PFSK-1 (cell line): ENCODE measurements around the gene VWA3B.

ENCODE experiments used
- FOXP2 ChIP-seq: optimal IDR thresholded peaks from 2 replicates; pipeline ENCODE3; 2011; ENCODE audit warnings: borderline replicate concordance, control low read depth, inconsistent platforms; ENCODE audit not compliant: insufficient read depth; ENCODE audit errors: extremely low read length, extremely low read depth
- POLR2AphosphoS5 ChIP-seq: IDR thresholded peaks from 2 replicates; pipeline ENCODE4 v1.6.1; 2012; ENCODE audit warnings: low read depth, mild to moderate bottlenecking, control low read depth, low read length, moderate library complexity
- SIN3A ChIP-seq: IDR thresholded peaks from 2 replicates; pipeline ENCODE4 v1.6.1; 2012; ENCODE audit warnings: mild to moderate bottlenecking, low read length, moderate library complexity, borderline replicate concordance; ENCODE audit not compliant: insufficient read depth
- TAF1 ChIP-seq: IDR thresholded peaks from 2 replicates; pipeline ENCODE4 v1.6.1; 2012; ENCODE audit warnings: low read length, control low read depth, borderline replicate concordance; ENCODE audit not compliant: insufficient read depth
- TF ChIP-seq, protein P1 (sequence below), 2 experiments: IDR thresholded peaks; 2 replicates each; pipeline versions ENCODE4 v1.6.1 to v1.8.0; 2011 to 2012; ENCODE audit warnings: low read depth in 2 of 2, low read length in 2 of 2, control low read depth in 1 of 2, inconsistent platforms in 1 of 2, mild to moderate bottlenecking in 1 of 2, moderate library complexity in 1 of 2; ENCODE audit not compliant: insufficient read depth in 1 of 2

The VWA3B gene

DNA sequence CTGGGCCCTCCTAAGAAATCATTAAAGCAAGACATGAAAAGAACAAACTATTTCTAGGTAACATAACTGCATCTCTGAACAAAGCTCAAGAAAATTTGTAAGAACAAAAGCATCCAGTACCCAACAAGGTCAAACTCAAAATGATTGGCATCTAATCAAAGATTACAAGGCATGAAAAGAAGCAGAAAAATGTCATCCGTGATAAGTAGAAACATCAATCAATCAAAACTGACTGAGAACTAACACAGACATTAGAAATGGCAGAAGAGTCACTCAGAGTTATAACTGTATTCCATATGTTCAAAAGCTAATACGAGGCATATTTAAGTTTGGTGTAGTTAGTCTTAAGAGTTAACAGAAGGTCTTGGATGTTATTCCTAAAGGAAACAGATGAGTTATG lies 80.9 kb downstream of the VWA3B start:
- TF ChIP-seq, protein P1, sequence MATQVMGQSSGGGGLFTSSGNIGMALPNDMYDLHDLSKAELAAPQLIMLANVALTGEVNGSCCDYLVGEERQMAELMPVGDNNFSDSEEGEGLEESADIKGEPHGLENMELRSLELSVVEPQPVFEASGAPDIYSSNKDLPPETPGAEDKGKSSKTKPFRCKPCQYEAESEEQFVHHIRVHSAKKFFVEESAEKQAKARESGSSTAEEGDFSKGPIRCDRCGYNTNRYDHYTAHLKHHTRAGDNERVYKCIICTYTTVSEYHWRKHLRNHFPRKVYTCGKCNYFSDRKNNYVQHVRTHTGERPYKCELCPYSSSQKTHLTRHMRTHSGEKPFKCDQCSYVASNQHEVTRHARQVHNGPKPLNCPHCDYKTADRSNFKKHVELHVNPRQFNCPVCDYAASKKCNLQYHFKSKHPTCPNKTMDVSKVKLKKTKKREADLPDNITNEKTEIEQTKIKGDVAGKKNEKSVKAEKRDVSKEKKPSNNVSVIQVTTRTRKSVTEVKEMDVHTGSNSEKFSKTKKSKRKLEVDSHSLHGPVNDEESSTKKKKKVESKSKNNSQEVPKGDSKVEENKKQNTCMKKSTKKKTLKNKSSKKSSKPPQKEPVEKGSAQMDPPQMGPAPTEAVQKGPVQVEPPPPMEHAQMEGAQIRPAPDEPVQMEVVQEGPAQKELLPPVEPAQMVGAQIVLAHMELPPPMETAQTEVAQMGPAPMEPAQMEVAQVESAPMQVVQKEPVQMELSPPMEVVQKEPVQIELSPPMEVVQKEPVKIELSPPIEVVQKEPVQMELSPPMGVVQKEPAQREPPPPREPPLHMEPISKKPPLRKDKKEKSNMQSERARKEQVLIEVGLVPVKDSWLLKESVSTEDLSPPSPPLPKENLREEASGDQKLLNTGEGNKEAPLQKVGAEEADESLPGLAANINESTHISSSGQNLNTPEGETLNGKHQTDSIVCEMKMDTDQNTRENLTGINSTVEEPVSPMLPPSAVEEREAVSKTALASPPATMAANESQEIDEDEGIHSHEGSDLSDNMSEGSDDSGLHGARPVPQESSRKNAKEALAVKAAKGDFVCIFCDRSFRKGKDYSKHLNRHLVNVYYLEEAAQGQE (IDR thresholded peaks at IDR 0.05; ENCODE audit: insufficient read depth in 1 of 2, low read depth in 2 of 2, low read length in 2 of 2) = no peak
- TF ChIP-seq FOXP2 (no peak), SIN3A (no peak), POLR2AphosphoS5 (no peak), TAF1 (no peak)

DNA sequence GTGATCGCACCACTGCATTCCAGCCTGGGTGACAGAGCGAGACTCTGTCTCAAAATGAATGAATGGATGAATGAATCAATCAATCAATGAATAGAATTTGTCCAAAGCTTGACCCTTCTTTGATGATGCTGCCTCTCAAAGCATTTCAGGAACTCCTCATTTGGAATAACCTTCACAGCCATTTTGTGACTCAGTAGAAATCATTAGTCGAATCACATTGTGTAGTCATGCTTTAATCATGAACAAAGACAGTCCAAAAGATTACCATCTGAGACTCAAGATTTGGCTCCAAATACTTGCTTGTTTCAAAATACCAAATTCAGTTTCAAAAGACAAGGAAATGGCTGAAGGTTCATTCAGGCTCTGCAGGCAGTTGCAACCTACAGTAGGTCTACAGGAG lies 83.1 kb downstream of the VWA3B start:
- TF ChIP-seq FOXP2 = no peak
- TF ChIP-seq, protein P1 (IDR thresholded peaks at IDR 0.05; ENCODE audit: insufficient read depth in 1 of 2, low read depth in 2 of 2, low read length in 2 of 2) = no peak
- TF ChIP-seq TAF1 = no peak
- TF ChIP-seq SIN3A = no peak
- no peak for TF ChIP-seq POLR2AphosphoS5

DNA sequence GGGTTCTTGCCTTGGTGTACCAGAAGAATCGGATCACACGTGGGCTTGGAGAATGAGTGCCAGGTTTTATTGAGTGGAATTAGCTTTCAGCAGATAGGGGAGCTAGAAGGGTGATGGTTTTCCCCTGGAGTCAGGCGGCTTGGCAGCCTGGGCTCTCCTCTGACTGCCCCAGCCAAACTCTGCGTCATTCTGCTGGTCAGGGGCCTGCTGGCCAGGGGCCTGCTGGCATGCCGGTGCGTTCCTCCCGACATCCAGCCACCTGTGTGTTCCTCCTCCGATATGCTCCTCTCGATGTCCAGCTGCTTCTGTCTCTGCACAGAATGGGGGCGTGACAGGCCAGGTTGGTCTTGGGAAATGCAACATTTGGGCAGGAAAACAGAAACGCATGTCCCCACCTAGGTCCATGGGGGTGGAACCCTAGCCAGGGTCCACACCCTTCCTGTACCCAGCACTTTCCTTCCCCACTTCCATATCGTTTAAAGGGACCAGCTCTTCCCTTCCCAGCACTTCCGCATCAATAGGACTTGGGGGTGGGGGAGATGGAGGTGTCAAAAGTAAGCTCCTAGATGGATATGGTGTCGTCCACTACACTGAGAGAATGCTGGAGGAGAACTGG lies 85.3 kb downstream of the VWA3B start:
- TF ChIP-seq, protein P1 (IDR thresholded peaks at IDR 0.05; ENCODE audit: insufficient read depth in 1 of 2, low read depth in 2 of 2, low read length in 2 of 2) = no peak
- TF ChIP-seq TAF1 = no peak
- TF ChIP-seq FOXP2 = no peak
- TF ChIP-seq POLR2AphosphoS5 = no peak
- TF ChIP-seq SIN3A = no peak

DNA sequence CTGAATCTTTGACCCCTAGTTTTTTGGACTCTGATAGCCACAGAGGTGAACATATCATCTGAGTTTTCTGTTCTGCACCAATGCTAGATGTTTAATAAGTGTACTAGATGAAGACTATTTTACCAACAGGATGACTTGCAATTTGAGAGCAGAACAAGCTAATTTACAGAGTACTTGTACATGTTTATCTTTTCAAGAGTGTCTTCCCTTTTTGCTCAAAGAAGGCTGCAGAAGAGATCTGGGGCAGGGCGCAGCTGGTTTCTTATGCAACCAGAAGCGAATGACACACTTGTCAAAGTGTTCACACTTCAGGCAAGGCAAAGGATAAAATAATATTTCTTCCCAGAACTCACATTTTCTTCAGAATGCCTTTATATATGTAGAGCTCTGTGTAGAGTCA lies 86.0 kb downstream of the VWA3B start:
- no peak for TF ChIP-seq TAF1
- TF ChIP-seq POLR2AphosphoS5 = no peak
- no peak for TF ChIP-seq SIN3A
- TF ChIP-seq, protein P1 (IDR thresholded peaks at IDR 0.05; ENCODE audit: insufficient read depth in 1 of 2, low read depth in 2 of 2, low read length in 2 of 2) = no peak
- no peak for TF ChIP-seq FOXP2

DNA sequence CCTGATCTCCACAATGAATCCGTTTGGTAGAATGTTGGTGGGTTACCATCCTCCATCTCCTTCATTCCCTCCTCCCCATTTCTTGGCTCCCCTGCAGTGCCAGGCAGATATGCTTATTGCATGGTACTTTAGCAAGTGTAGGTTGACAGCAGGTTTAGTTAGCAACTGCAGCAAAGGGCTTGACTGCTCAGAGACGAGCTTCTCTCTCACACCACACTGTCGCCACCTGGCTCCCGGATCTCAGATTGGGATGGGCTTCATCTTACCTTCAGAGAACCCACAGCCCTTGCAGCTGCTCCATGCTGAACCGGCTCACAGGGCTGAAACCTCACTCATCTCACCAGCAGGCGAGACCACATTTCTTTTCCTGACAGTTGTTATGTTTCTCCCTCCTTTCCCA lies 88.8 kb downstream of the VWA3B start:
- TF ChIP-seq SIN3A (no peak), POLR2AphosphoS5 (no peak), FOXP2 (no peak)
